ENCODE measurements around the gene AUNIP. TPM values are rescaled to one million over a fixed set of nuclear protein-coding genes. Genes with fewer than 3 reads are reported as not detected.

Gene AUNIP
- polyA plus RNA-seq, 3 donors, result 0.19 to 0.44 (median 0.44) TPM

- Mint-ChIP-seq H3K27ac (peak overlapping the region in 2 of 7 donors; percentile 33 to 50), H3K9me3 (no peaks in the 10 kb centered on the region), H3K4me1 (peaks cover 28% of the 10 kb centered on the region), H3K27me3 (ENCODE audit: low read depth in 3 of 3) (peaks cover 2 to 3% (median 2%) of the 10 kb centered on the region in 3 donors), H3K36me3 (peaks cover 0 to 5% of the 10 kb centered on the region in 2 donors), H3K4me3 (peak overlapping the region; percentile 1 to 54)
- intact Hi-C loops (cut with micrococcal nuclease), result no loop called here
- Histone ChIP-seq H3K9ac (ENCODE audit: insufficient read depth, low read length, poor library complexity, severe bottlenecking) (no peak overlapping the region), H3K27me3 (ENCODE audit: control insufficient read depth in 2 of 2, insufficient read depth in 2 of 2, low read length in 2 of 2) (no peaks in the 10 kb centered on the region), H3K79me2 (ENCODE audit: insufficient read depth, low read length) (no peaks in the 10 kb centered on the region), H3K4me1 (ENCODE audit: control insufficient read depth in 1 of 2, insufficient read depth in 2 of 2, low read length in 2 of 2) (peaks cover 13 to 16% of the 10 kb centered on the region in 2 donors), H3K27ac (ENCODE audit: low read depth in 1 of 2, low read length in 2 of 2) (no peak overlapping the region), H3K9me3 (replicated peaks in 1 of 2; ENCODE audit: control insufficient read depth in 1 of 2, insufficient read depth in 1 of 2, low read length in 2 of 2) (no peaks in the 10 kb centered on the region), H4K20me1 (ENCODE audit: insufficient read depth, low read length) (no peaks in the 10 kb centered on the region), H3K4me3 (replicated peaks in 1 of 3; ENCODE audit: low read depth in 2 of 3, low read length in 3 of 3) (no peak overlapping the region), H3K36me3 (replicated peaks in 1 of 2; ENCODE audit: control insufficient read depth in 1 of 2, insufficient read depth in 2 of 2, low read length in 2 of 2) (no peaks in the 10 kb centered on the region), H3K4me2 (replicated peaks; ENCODE audit: extremely low read depth, low read length, poor library complexity, severe bottlenecking) (peak overlapping the region; percentile 26), H2AFZ (ENCODE audit: insufficient read depth, low read depth, low read length, poor library complexity, severe bottlenecking) (peak overlapping the region; percentile 2)
- peak; percentile 58 to 67 (median 59) for DNase-seq
- 0% methylated on average over 4 of the region's 19 CpGs for whole genome bisulfite sequencing (ENCODE audit: insufficient coverage)
- TF ChIP-seq CTCF (IDR thresholded peaks at IDR 0.05), result peak; percentile 71
These were observed 62.3 kb downstream of the AUNIP start for GRCh38 chr1:25796811-25797458.

GRCh38 chr1:25795946-25796810 lies 63.1 kb downstream of the AUNIP start:
- H3K27me3 Mint-ChIP-seq (ENCODE audit: low read depth in 3 of 3), result peaks cover 2 to 3% (median 2%) of the 10 kb centered on the region in 3 donors
- Histone ChIP-seq H3K4me2 (replicated peaks; ENCODE audit: extremely low read depth, low read length, poor library complexity, severe bottlenecking) (no peak overlapping the region), H3K36me3 (replicated peaks in 1 of 2; ENCODE audit: control insufficient read depth in 1 of 2, insufficient read depth in 2 of 2, low read length in 2 of 2) (no peaks in the 10 kb centered on the region), H3K4me1 (ENCODE audit: control insufficient read depth in 1 of 2, insufficient read depth in 2 of 2, low read length in 2 of 2) (peaks cover 13 to 16% of the 10 kb centered on the region in 2 donors), H2AFZ (ENCODE audit: insufficient read depth, low read depth, low read length, poor library complexity, severe bottlenecking) (no peak overlapping the region), H3K79me2 (ENCODE audit: insufficient read depth, low read length) (no peaks in the 10 kb centered on the region), H3K27me3 (ENCODE audit: control insufficient read depth in 2 of 2, insufficient read depth in 2 of 2, low read length in 2 of 2) (no peaks in the 10 kb centered on the region), H3K9me3 (replicated peaks in 1 of 2; ENCODE audit: control insufficient read depth in 1 of 2, insufficient read depth in 1 of 2, low read length in 2 of 2) (no peaks in the 10 kb centered on the region), H3K4me3 (replicated peaks in 1 of 3; ENCODE audit: low read depth in 2 of 3, low read length in 3 of 3) (no peak overlapping the region), H3K27ac (ENCODE audit: low read depth in 1 of 2, low read length in 2 of 2) (no peak overlapping the region), H3K9ac (ENCODE audit: insufficient read depth, low read length, poor library complexity, severe bottlenecking) (no peak overlapping the region), H4K20me1 (ENCODE audit: insufficient read depth, low read length) (no peaks in the 10 kb centered on the region)
- no peak for DNase-seq
- H3K27ac Mint-ChIP-seq, result no peak overlapping the region
- H3K4me1 Mint-ChIP-seq, result peaks cover 23% of the 10 kb centered on the region
- no peak for TF ChIP-seq CTCF (IDR thresholded peaks at IDR 0.05)
- H3K4me3 Mint-ChIP-seq, result peak overlapping the region in 1 of 2 donors; percentile 5
- WGBS (ENCODE audit: insufficient coverage), result 69% methylated on average over 16 of the region's 22 CpGs
- intact Hi-C loops (cut with micrococcal nuclease), result no loop called here
- peaks cover 0 to 3% of the 10 kb centered on the region in 2 donors for H3K36me3 Mint-ChIP-seq
- no peaks in the 10 kb centered on the region for H3K9me3 Mint-ChIP-seq
